Endothelial cell of umbilical vein (primary cell): Measurements from ENCODE around the gene SIRT3.

Source experiments
- EZH2 ChIP-seq: IDR thresholded peaks from 2 replicates; pipeline ENCODE4 v1.6.1; 2012; ENCODE audit warnings: borderline replicate concordance, low read depth, mild to moderate bottlenecking, moderate library complexity, low read length, inconsistent platforms; ENCODE audit not compliant: severe bottlenecking
- FOS ChIP-seq: IDR thresholded peaks from 2 replicates; pipeline ENCODE4 v1.6.1; 2011; ENCODE audit warnings: mild to moderate bottlenecking, low read length, moderate library complexity, borderline replicate concordance; ENCODE audit not compliant: insufficient read depth
- JUN ChIP-seq: IDR thresholded peaks from 2 replicates; pipeline ENCODE4 v1.6.1; 2011; ENCODE audit warnings: borderline replicate concordance, low read depth; ENCODE audit not compliant: insufficient read length, insufficient read depth
- MYC ChIP-seq: IDR thresholded peaks from one replicate; pipeline ENCODE4 v1.6.1; 2011; ENCODE audit warnings: mild to moderate bottlenecking, low read depth, low read length
- POLR2A ChIP-seq: IDR thresholded peaks from 2 replicates; pipeline ENCODE4 v1.6.1; 2012; ENCODE audit warnings: low read depth, mild to moderate bottlenecking, control low read depth, low read length
- POLR2AphosphoS5 ChIP-seq: IDR thresholded peaks from 2 replicates; pipeline ENCODE4 v1.6.1; 2012; ENCODE audit warnings: low read depth, mild to moderate bottlenecking, control low read depth, low read length, moderate library complexity; ENCODE audit not compliant: insufficient read depth
- TF ChIP-seq, protein P1 (sequence below), 2 donors: IDR thresholded peaks; 1 replicate in 1 of 2; 2 replicates in 1 of 2; pipeline ENCODE4 v1.5.1; 2011; ENCODE audit warnings: low read length in 2 of 2, mild to moderate bottlenecking in 2 of 2, moderate library complexity in 2 of 2, control low read depth in 1 of 2, inconsistent platforms in 1 of 2, low read depth in 1 of 2; ENCODE audit not compliant: insufficient read depth in 1 of 2; ENCODE audit errors: extremely low read depth in 1 of 2
- TF ChIP-seq, protein P2 (sequence below): IDR thresholded peaks from 2 replicates; pipeline ENCODE4 v1.6.1; 2011; ENCODE audit not compliant: insufficient read depth, insufficient read length

DNA sequence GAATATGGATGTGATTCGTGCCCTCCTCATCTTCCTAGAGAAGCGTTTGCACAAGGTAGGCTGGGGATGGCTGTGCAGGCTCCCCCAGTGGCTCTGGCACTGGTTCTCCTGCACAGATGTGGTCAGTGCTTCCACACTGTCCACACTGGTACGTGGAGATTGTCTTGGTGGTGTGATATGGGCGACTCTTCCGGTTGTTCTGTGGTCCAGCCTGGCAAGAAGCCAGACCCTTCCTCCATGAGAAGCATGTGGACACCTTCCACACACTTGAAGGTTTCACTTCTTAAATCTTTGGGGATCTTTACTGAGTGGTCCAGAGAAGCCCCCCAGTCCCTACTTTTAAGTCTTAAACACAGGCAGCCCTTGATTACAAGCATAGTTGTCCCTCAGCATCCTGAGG is 24.8 kb downstream of the SIRT3 start:
- TF ChIP-seq, protein P1, sequence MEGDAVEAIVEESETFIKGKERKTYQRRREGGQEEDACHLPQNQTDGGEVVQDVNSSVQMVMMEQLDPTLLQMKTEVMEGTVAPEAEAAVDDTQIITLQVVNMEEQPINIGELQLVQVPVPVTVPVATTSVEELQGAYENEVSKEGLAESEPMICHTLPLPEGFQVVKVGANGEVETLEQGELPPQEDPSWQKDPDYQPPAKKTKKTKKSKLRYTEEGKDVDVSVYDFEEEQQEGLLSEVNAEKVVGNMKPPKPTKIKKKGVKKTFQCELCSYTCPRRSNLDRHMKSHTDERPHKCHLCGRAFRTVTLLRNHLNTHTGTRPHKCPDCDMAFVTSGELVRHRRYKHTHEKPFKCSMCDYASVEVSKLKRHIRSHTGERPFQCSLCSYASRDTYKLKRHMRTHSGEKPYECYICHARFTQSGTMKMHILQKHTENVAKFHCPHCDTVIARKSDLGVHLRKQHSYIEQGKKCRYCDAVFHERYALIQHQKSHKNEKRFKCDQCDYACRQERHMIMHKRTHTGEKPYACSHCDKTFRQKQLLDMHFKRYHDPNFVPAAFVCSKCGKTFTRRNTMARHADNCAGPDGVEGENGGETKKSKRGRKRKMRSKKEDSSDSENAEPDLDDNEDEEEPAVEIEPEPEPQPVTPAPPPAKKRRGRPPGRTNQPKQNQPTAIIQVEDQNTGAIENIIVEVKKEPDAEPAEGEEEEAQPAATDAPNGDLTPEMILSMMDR (IDR thresholded peaks at IDR 0.05; ENCODE audit: extremely low read depth in 1 of 2, insufficient read depth in 1 of 2, low read depth in 1 of 2, low read length in 2 of 2) = no peak
- no peak for TF ChIP-seq JUN
- TF ChIP-seq, protein P2, sequence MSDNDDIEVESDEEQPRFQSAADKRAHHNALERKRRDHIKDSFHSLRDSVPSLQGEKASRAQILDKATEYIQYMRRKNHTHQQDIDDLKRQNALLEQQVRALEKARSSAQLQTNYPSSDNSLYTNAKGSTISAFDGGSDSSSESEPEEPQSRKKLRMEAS = no peak
- TF ChIP-seq POLR2AphosphoS5 = no peak
- TF ChIP-seq POLR2A = no peak
- TF ChIP-seq FOS = no peak
- no peak for TF ChIP-seq EZH2
- TF ChIP-seq MYC = no peak
